Activated CD4-positive, alpha-beta T cell treated with anti-CD3 and anti-CD28 coated beads, Interleukin-2, amount 10 ng/mL, durations not matched to agents 24 days and 14 days (primary cell): Measurements from ENCODE around the gene WEE1. TPM values are rescaled to one million over a fixed set of nuclear protein-coding genes. Genes with fewer than 3 reads are reported as not detected.
"Not testable (repeated sequence)": the region's sequence is repeated elsewhere in the genome, so short reads cannot be mapped to it uniquely, and the experiment has no call there.

ENCODE experiments used
- DNase-seq: peaks from one replicate; pipeline ENCODE4 v3.0.0; 2022
- H3K27ac Mint-ChIP-seq: one replicate; pipeline ENCODE4 v1.8.0; 2022; ENCODE audit warnings: mild to moderate bottlenecking, mixed read lengths
- H3K27me3 Mint-ChIP-seq: one replicate; pipeline ENCODE4 v1.8.0; 2022; ENCODE audit warnings: mixed read lengths
- H3K36me3 Mint-ChIP-seq: one replicate; pipeline ENCODE4 v1.8.0; 2022; ENCODE audit warnings: low read depth, mild to moderate bottlenecking, mixed read lengths
- H3K4me1 Mint-ChIP-seq: one replicate; pipeline ENCODE4 v1.8.0; 2021; ENCODE audit warnings: mixed read lengths
- H3K4me3 Mint-ChIP-seq: one replicate; pipeline ENCODE4 v1.8.0; 2022; ENCODE audit warnings: mild to moderate bottlenecking, moderate library complexity, mixed read lengths
- H3K9me3 Mint-ChIP-seq: one replicate; pipeline ENCODE4 v1.8.0; 2021; ENCODE audit warnings: mixed read lengths
- intact Hi-C: fragments of 100-400 bp; cut with micrococcal nuclease; formaldehyde crosslinking; loops from one replicate; pipeline ENCODE4 v1.15.1; 2023
- total RNA-seq: library from RNA; stranded (reverse); gene quantifications from 2 replicates; pipeline ENCODE4 v1.2.3, GENCODE V29; 2022

Gene WEE1
- total RNA-seq, 1 donor from 2014 or later: 57.7 TPM

- Mint-ChIP-seq H3K4me3 (no peak overlapping the region), H3K27me3 (no peaks in the 10 kb centered on the region), H3K4me1 (no peaks in the 10 kb centered on the region), H3K36me3 (peaks cover 10% of the 10 kb centered on the region), H3K27ac (no peak overlapping the region), H3K9me3 (no peaks in the 10 kb centered on the region)
- intact Hi-C loops: no loop called here
- no peak for DNase-seq
Observed at GRCh38 chr11:9594267-9595046, 21.0 kb downstream of the WEE1 start.

DNA sequence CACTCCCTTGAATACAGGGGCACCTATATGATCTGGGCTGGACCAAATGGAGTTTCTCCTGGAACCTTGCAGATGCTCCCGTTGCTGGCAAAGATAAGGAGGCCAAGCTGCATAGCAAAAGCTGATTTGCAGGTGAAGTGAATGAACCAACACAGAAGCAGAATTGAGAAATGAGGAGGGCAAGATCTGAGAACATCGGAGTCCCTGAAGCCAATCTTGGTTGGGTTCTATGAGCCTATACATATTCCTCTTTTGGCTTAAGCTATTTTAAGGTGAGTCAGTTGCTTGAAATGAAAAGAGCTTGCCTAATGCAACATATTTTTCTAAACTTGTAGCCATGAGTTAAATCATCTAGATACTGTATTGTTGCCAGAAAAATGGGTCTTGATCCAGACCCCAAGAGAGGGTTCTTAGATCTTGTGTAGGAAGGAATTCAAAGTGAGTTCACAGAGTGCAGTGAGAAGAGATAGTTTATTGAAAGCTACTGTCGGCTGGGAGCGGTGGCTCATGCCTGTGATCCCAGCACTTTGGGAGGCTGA lies 23.5 kb downstream of the WEE1 start:
- DNase-seq: no peak

DNA sequence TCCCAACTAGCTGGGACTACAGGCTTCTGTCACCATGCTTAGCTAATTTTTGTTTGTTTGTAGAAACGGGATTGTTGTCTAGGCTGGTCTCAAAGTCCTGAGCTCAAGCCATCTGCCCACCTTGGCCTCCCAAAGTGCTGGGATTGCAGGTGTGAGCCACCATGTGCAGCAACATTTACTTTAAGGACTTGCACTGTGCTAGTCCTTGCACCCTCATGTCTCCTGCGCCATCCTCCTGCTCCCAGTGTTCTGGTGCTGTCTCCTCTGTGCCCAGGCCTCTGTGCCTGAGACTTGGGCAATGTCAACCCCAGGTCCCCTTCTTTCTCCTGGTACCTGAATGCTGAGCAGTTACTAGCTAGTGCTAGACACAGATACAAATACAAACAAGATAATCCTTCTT lies 26.7 kb downstream of the WEE1 start:
- no peaks in the 10 kb centered on the region for H3K36me3 Mint-ChIP-seq
- H3K27ac Mint-ChIP-seq: peak overlapping the region; percentile 88
- DNase-seq: no peak
- peaks cover 30% of the 10 kb centered on the region for H3K4me1 Mint-ChIP-seq
- intact Hi-C loops: loop anchor here (1.0 to 5.0 kb wide), 4 partner anchors 27 to 857 kb away; partner anchors contain the start of genes AMPD3, WEE1 and ZNF143
- H3K9me3 Mint-ChIP-seq: no peaks in the 10 kb centered on the region
- peaks cover 4% of the 10 kb centered on the region for H3K27me3 Mint-ChIP-seq
- H3K4me3 Mint-ChIP-seq: no peak overlapping the region

More for the DNA sequence above, 23.5 kb downstream of the WEE1 start:
- intact Hi-C loops: no loop called here
- Mint-ChIP-seq H3K4me1 (peaks cover 17% of the 10 kb centered on the region), H3K27me3 (no peaks in the 10 kb centered on the region), H3K4me3 (no peak overlapping the region), H3K36me3 (no peaks in the 10 kb centered on the region), H3K27ac (no peak overlapping the region), H3K9me3 (no peaks in the 10 kb centered on the region)

DNA sequence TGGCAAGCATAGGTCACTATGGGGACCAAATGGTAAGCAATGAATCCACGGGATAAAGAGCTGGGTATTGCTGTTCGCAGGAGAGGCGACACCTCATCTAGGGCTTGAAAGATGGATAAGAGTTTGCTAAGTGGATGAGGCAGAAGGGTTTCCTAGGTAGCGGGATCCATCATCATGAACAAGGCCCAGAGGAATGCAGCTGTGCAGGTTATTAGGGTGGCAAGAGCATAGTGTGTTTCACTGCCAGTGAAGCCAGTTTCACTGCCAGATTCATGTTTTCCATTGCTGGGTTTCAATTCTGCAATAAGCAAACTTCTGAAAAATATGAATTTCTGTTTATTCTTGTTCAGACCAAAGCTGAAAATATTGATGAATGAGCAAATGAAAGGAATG lies 27.2 kb downstream of the WEE1 start:
- Mint-ChIP-seq H3K36me3 (no peaks in the 10 kb centered on the region), H3K27me3 (peaks cover 5% of the 10 kb centered on the region), H3K4me3 (peak overlapping the region; percentile 83), H3K9me3 (peaks cover 2% of the 10 kb centered on the region), H3K27ac (peak overlapping the region; percentile 88), H3K4me1 (peaks cover 30% of the 10 kb centered on the region)
- no peak for DNase-seq
- intact Hi-C loops: loop anchor here (1.0 to 5.0 kb wide), 6 partner anchors 13 to 857 kb away; partner anchors contain the start of genes AMPD3, WEE1 and ZNF143

GRCh38 chr11:9601037-9601875 lies 27.8 kb downstream of the WEE1 start:
- no peaks in the 10 kb centered on the region for H3K36me3 Mint-ChIP-seq
- H3K9me3 Mint-ChIP-seq: peaks cover 3% of the 10 kb centered on the region
- peak overlapping the region; percentile 83 for H3K4me3 Mint-ChIP-seq
- H3K4me1 Mint-ChIP-seq: peaks cover 30% of the 10 kb centered on the region
- intact Hi-C loops: loop anchor here (1.0 to 5.0 kb wide), 4 partner anchors 12 to 856 kb away; partner anchors contain the start of genes AMPD3 and ZNF143
- peak overlapping the region; percentile 88 for H3K27ac Mint-ChIP-seq
- H3K27me3 Mint-ChIP-seq: peaks cover 7% of the 10 kb centered on the region
- peak; percentile 92 for DNase-seq

- H3K36me3 Mint-ChIP-seq: no peaks in the 10 kb centered on the region
- peaks cover 30% of the 10 kb centered on the region for H3K4me1 Mint-ChIP-seq
- DNase-seq: no peak
- H3K27ac Mint-ChIP-seq: peak overlapping the region; percentile 88
- intact Hi-C loops: loop anchor here (1.0 to 5.0 kb wide), 4 partner anchors 11 to 855 kb away; partner anchors contain the start of genes AMPD3 and ZNF143
- peaks cover 7% of the 10 kb centered on the region for H3K27me3 Mint-ChIP-seq
- peak overlapping the region; percentile 83 for H3K4me3 Mint-ChIP-seq
- peaks cover 3% of the 10 kb centered on the region for H3K9me3 Mint-ChIP-seq
Observed at GRCh38 chr11:9601876-9602199, 28.4 kb downstream of the WEE1 start.

GRCh38 chr11:9603214-9603613 lies 29.7 kb downstream of the WEE1 start:
- not testable (repeated sequence) for H3K36me3 Mint-ChIP-seq, DNase-seq, H3K27me3 Mint-ChIP-seq, H3K9me3 Mint-ChIP-seq, H3K4me3 Mint-ChIP-seq
- H3K27ac Mint-ChIP-seq: peak overlapping the region; percentile 56
- intact Hi-C loops: loop anchor here (5.0 kb wide), 1 partner anchor 854 kb away; the partner anchor contains the start of gene AMPD3
- peaks cover 30% of the 10 kb centered on the region for H3K4me1 Mint-ChIP-seq

- DNase-seq: no peak
- Mint-ChIP-seq H3K4me1 (peaks cover 30% of the 10 kb centered on the region), H3K4me3 (no peak overlapping the region), H3K9me3 (peaks cover 5% of the 10 kb centered on the region), H3K27me3 (peaks cover 7% of the 10 kb centered on the region), H3K36me3 (no peaks in the 10 kb centered on the region), H3K27ac (no peak overlapping the region)
- intact Hi-C loops: loop anchor here (5.0 kb wide), 1 partner anchor 853 kb away; the partner anchor contains the start of gene AMPD3
Observed at GRCh38 chr11:9604134-9604533, 30.7 kb downstream of the WEE1 start.

GRCh38 chr11:9605742-9606141 lies 32.3 kb downstream of the WEE1 start:
- DNase-seq: no peak
- no peaks in the 10 kb centered on the region for H3K36me3 Mint-ChIP-seq
- intact Hi-C loops: no loop called here
- peaks cover 7% of the 10 kb centered on the region for H3K9me3 Mint-ChIP-seq
- no peak overlapping the region for H3K4me3 Mint-ChIP-seq
- peak overlapping the region; percentile 17 for H3K27ac Mint-ChIP-seq
- peaks cover 7% of the 10 kb centered on the region for H3K27me3 Mint-ChIP-seq
- peaks cover 26% of the 10 kb centered on the region for H3K4me1 Mint-ChIP-seq

DNA sequence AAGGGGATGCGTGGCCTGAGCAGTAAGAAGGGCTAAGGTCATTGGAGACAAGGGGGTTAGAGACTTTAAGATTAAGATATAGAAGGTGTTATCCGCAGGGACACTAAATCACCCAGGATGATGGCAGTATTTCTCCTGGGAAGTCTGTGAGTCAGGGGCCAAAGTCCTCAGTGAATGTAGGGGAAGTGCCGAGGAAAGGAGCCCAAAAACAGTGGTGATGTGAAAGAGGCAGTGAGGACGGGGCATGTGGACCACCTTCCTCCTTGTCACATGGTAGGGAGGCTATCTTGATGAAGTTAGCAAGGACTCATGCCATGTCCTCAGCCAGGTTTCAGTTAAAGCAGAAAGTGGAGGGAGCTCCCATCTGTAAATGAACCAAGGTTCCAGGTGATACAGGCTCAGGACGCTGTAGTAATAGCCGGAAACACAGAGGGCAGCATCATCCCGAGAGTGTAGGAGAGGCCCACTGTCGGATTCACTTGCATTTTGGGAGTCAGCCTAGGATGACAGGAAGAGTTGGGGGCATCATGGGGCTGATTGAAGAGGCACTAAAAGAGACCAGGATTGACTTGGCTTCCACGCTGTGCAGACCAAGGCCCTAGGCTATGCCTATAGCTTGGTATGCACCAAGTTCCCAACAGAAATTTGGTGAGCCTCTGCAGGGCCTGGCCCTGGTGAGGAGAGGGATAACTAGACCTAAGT lies 33.5 kb downstream of the WEE1 start:
- DNase-seq: peak; percentile 55

DNA sequence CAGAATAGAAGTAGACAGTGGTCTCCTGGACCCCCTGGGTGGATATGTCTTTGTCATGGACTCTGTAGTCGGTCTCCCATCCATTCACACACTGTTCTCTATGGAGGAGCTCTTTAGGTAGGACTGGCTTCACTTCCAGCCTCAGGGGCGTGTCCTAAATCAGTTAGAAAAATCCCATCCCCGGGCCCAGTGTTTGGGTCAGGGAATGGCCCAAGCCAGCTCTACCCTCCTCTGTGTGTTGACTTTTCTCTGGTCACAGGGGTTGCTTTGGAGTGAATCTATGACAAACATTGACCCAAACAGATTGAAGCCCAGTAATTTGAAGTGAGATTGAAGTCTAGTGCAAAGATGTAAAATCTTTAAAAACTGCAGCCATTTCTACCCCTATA lies 34.0 kb downstream of the WEE1 start:
- peaks cover 5% of the 10 kb centered on the region for H3K27me3 Mint-ChIP-seq
- peaks cover 14% of the 10 kb centered on the region for H3K4me1 Mint-ChIP-seq
- intact Hi-C loops: no loop called here
- no peak overlapping the region for H3K4me3 Mint-ChIP-seq
- DNase-seq: no peak
- no peaks in the 10 kb centered on the region for H3K36me3 Mint-ChIP-seq
- H3K9me3 Mint-ChIP-seq: peaks cover 7% of the 10 kb centered on the region
- H3K27ac Mint-ChIP-seq: no peak overlapping the region

More for the DNA sequence above, 33.5 kb downstream of the WEE1 start:
- Mint-ChIP-seq H3K4me3 (no peak overlapping the region), H3K27me3 (peaks cover 7% of the 10 kb centered on the region), H3K4me1 (peaks cover 19% of the 10 kb centered on the region), H3K27ac (no peak overlapping the region), H3K9me3 (peaks cover 7% of the 10 kb centered on the region), H3K36me3 (no peaks in the 10 kb centered on the region)
- intact Hi-C loops: no loop called here

- no peaks in the 10 kb centered on the region for H3K36me3 Mint-ChIP-seq
- peaks cover 7% of the 10 kb centered on the region for H3K9me3 Mint-ChIP-seq
- intact Hi-C loops: no loop called here
- peaks cover 18% of the 10 kb centered on the region for H3K4me1 Mint-ChIP-seq
- no peak overlapping the region for H3K4me3 Mint-ChIP-seq
- no peak for DNase-seq
- H3K27ac Mint-ChIP-seq: peak overlapping the region; percentile 8
- peaks cover 3% of the 10 kb centered on the region for H3K27me3 Mint-ChIP-seq
Observed at GRCh38 chr11:9609002-9609759, 35.7 kb downstream of the WEE1 start.
